Superior temporal gyrus (tissue), 1 donor: Measurements from ENCODE around the gene ATP11C.
"Not testable (repeated sequence)": the region's sequence is repeated elsewhere in the genome, so short reads cannot be mapped to it uniquely, and the experiment has no call there.

Experiments used
- DNase-seq: peaks from one replicate; pipeline ENCODE4 v3.0.0-alpha.2; 2016; ENCODE audit errors: extremely low spot score

The ATP11C gene

GRCh38 chrX:139856826-139857225 is 76.0 kb downstream of the ATP11C start:
- DNase-seq = not testable (repeated sequence)

GRCh38 chrX:139851730-139852129 is 81.1 kb downstream of the ATP11C start:
- no peak for DNase-seq

GRCh38 chrX:139850968-139851367 is 81.9 kb downstream of the ATP11C start:
- DNase-seq = no peak

- no peak for DNase-seq
Measured at GRCh38 chrX:139844884-139845283, 88.0 kb downstream of the ATP11C start.

GRCh38 chrX:139844163-139844562 is 88.7 kb downstream of the ATP11C start:
- no peak for DNase-seq

- no peak for DNase-seq
Measured at GRCh38 chrX:139842326-139843185, 90.3 kb downstream of the ATP11C start.

GRCh38 chrX:139836335-139836734 is 96.5 kb downstream of the ATP11C start:
- DNase-seq = not testable (repeated sequence)

- DNase-seq = no peak
Measured at GRCh38 chrX:139834879-139835278, 98.0 kb downstream of the ATP11C start.

- no peak for DNase-seq
Measured at GRCh38 chrX:139832718-139833309, 100.0 kb downstream of the ATP11C start.

- DNase-seq = no peak
Measured at GRCh38 chrX:139831675-139832456, 101.0 kb downstream of the ATP11C start.

GRCh38 chrX:139831017-139831416 is 101.8 kb downstream of the ATP11C start:
- no peak for DNase-seq

- no peak for DNase-seq
Measured at GRCh38 chrX:139828830-139829229, 104.0 kb downstream of the ATP11C start.

GRCh38 chrX:139828033-139828432 is 104.8 kb downstream of the ATP11C start:
- DNase-seq = no peak

- peak; percentile 24 for DNase-seq
Measured at GRCh38 chrX:139826065-139827044, 106.5 kb downstream of the ATP11C start.

- DNase-seq = no peak
Measured at GRCh38 chrX:139825618-139826017, 107.2 kb downstream of the ATP11C start.

- no peak for DNase-seq
Measured at GRCh38 chrX:139823806-139824205, 109.0 kb downstream of the ATP11C start.

- no peak for DNase-seq
Measured at GRCh38 chrX:139820358-139820984, 112.4 kb downstream of the ATP11C start.

GRCh38 chrX:139816204-139816603 is 116.6 kb downstream of the ATP11C start:
- no peak for DNase-seq

- no peak for DNase-seq
Measured at GRCh38 chrX:139815771-139816170, 117.1 kb downstream of the ATP11C start.

- no peak for DNase-seq
Measured at GRCh38 chrX:139811942-139812629, 120.8 kb downstream of the ATP11C start.
